ENCODE data around the gene DNAJC6.

The DNAJC6 gene

GRCh38 chr1:65434760-65435159, 125.4 kb downstream of the DNAJC6 start:
- Histone ChIP-seq H3K27ac (no peak overlapping the region), H3K27me3 (no peaks in the 10 kb centered on the region)

GRCh38 chr1:65435987-65436386, 126.6 kb downstream of the DNAJC6 start:
- Histone ChIP-seq H3K36me3 (peaks cover 51% of the 10 kb centered on the region), H3K4me3 (ENCODE audit: low read depth in 1 of 2, low read length in 1 of 2) (no peak overlapping the region), H3K27me3 (no peaks in the 10 kb centered on the region), H3K9me3 (no peaks in the 10 kb centered on the region), H3K27ac (no peak overlapping the region), H3K4me1 (ENCODE audit: control insufficient read depth in 1 of 2, insufficient read depth in 1 of 2, low read depth in 1 of 2, low read length in 1 of 2) (no peaks in the 10 kb centered on the region)
- no peak for TF ChIP-seq CTCF (IDR thresholded peaks at IDR 0.05)

More at GRCh38 chr1:65434760-65435159, 125.4 kb downstream of the DNAJC6 start:
- no peaks in the 10 kb centered on the region for H3K9me3 ChIP-seq
- no peaks in the 10 kb centered on the region for H3K4me1 ChIP-seq (ENCODE audit: control insufficient read depth in 1 of 2, insufficient read depth in 1 of 2, low read depth in 1 of 2, low read length in 1 of 2)
- H3K4me3 ChIP-seq (ENCODE audit: low read depth in 1 of 2, low read length in 1 of 2): no peak overlapping the region
- H3K36me3 ChIP-seq: peaks cover 60% of the 10 kb centered on the region
- TF ChIP-seq CTCF (IDR thresholded peaks at IDR 0.05): no peak

DNA sequence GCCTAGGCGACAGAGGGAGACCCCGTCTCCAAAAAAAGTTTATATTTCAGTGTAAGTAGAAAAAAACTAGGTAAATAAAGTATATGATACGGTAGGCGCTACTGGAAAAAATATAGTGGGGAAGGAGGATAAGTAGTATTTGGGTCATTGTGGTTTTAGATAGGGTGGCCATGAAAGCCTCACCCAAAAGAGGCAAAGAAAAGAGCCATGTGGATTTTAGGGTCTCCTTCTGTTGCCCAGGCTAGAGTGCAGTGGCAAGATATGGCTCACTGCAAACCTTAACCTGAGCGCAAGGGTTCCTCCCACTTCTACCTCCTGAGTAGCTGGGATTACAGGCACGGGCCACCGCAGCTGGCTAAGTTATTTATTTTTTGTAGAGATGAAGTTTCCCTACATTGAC, 128.3 kb downstream of the DNAJC6 start:
- Histone ChIP-seq H3K27ac (no peak overlapping the region), H3K36me3 (peaks cover 36% of the 10 kb centered on the region), H3K4me3 (ENCODE audit: low read depth in 1 of 2, low read length in 1 of 2) (no peak overlapping the region), H3K4me1 (ENCODE audit: control insufficient read depth in 1 of 2, insufficient read depth in 1 of 2, low read depth in 1 of 2, low read length in 1 of 2) (no peaks in the 10 kb centered on the region), H3K9me3 (no peaks in the 10 kb centered on the region), H3K27me3 (no peaks in the 10 kb centered on the region)
- no peak for TF ChIP-seq CTCF (IDR thresholded peaks at IDR 0.05)

- Histone ChIP-seq H3K9me3 (no peaks in the 10 kb centered on the region), H3K4me1 (ENCODE audit: control insufficient read depth in 1 of 2, insufficient read depth in 1 of 2, low read depth in 1 of 2, low read length in 1 of 2) (no peaks in the 10 kb centered on the region), H3K36me3 (peaks cover 16% of the 10 kb centered on the region), H3K27me3 (no peaks in the 10 kb centered on the region), H3K4me3 (ENCODE audit: low read depth in 1 of 2, low read length in 1 of 2) (no peak overlapping the region), H3K27ac (no peak overlapping the region)
- no peak for TF ChIP-seq CTCF (IDR thresholded peaks at IDR 0.05)
Measured at GRCh38 chr1:65440322-65440900, 131.1 kb downstream of the DNAJC6 start.

- no peak for TF ChIP-seq CTCF (IDR thresholded peaks at IDR 0.05)
- H3K9me3 ChIP-seq: no peaks in the 10 kb centered on the region
- H3K4me1 ChIP-seq (ENCODE audit: control insufficient read depth in 1 of 2, insufficient read depth in 1 of 2, low read depth in 1 of 2, low read length in 1 of 2): no peaks in the 10 kb centered on the region
- H3K4me3 ChIP-seq (ENCODE audit: low read depth in 1 of 2, low read length in 1 of 2): no peak overlapping the region
- H3K36me3 ChIP-seq: peaks cover 11% of the 10 kb centered on the region
- no peak overlapping the region for H3K27ac ChIP-seq
- H3K27me3 ChIP-seq: no peaks in the 10 kb centered on the region
Measured at GRCh38 chr1:65440915-65441314, 131.6 kb downstream of the DNAJC6 start.

DNA sequence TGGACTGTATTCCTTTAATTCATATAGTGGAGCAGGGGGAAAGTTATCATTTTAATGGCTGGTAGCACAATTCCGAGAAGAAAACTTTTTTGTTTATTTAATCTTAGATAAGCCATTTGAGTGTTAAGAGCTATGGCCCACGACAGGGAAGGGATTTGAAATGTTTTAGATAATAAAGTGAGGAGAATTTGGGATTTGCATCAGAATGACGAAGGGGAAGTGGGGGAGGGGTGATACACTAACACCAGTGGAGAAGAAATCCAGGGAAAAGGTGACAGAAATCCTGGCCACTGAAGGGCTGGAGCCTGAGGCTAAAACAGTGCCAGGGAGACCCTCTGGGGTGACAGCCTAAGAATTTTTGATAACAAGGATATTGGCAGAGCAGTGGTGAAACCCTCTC, 132.1 kb downstream of the DNAJC6 start:
- no peaks in the 10 kb centered on the region for H3K27me3 ChIP-seq
- H3K4me1 ChIP-seq (ENCODE audit: control insufficient read depth in 1 of 2, insufficient read depth in 1 of 2, low read depth in 1 of 2, low read length in 1 of 2): no peaks in the 10 kb centered on the region
- no peak overlapping the region for H3K4me3 ChIP-seq (ENCODE audit: low read depth in 1 of 2, low read length in 1 of 2)
- no peak for TF ChIP-seq CTCF (IDR thresholded peaks at IDR 0.05)
- H3K36me3 ChIP-seq: peaks cover 9% of the 10 kb centered on the region
- H3K9me3 ChIP-seq: no peaks in the 10 kb centered on the region
- H3K27ac ChIP-seq: no peak overlapping the region
